ENCODE results near the gene PACSIN1. TPM values are rescaled to one million over a fixed set of nuclear protein-coding genes. Genes with fewer than 3 reads are reported as not detected.

PACSIN1 gene
- total RNA-seq, 1 donor, result not detected

- no peak for DNase-seq (ENCODE audit: low read depth)
- H3K4me3 ChIP-seq (ENCODE audit: low read depth, low read length), result no peak overlapping the region
- no peak for TF ChIP-seq CTCF (IDR thresholded peaks at IDR 0.05; ENCODE audit: insufficient read depth, low read length)
Measured at GRCh38 chr6:34536251-34536958, 70.5 kb downstream of the PACSIN1 start.

- no peak for TF ChIP-seq CTCF (IDR thresholded peaks at IDR 0.05; ENCODE audit: insufficient read depth, low read length)
- no peak for DNase-seq (ENCODE audit: low read depth)
- no peak overlapping the region for H3K4me3 ChIP-seq (ENCODE audit: low read depth, low read length)
Measured at GRCh38 chr6:34536959-34537848, 71.3 kb downstream of the PACSIN1 start.

- no peak for DNase-seq (ENCODE audit: low read depth)
- no peak for TF ChIP-seq CTCF (IDR thresholded peaks at IDR 0.05; ENCODE audit: insufficient read depth, low read length)
- no peak overlapping the region for H3K4me3 ChIP-seq (ENCODE audit: low read depth, low read length)
Measured at GRCh38 chr6:34537922-34538550, 72.2 kb downstream of the PACSIN1 start.

- no peak for TF ChIP-seq CTCF (IDR thresholded peaks at IDR 0.05; ENCODE audit: insufficient read depth, low read length)
- no peak for DNase-seq (ENCODE audit: low read depth)
- no peak overlapping the region for H3K4me3 ChIP-seq (ENCODE audit: low read depth, low read length)
Measured at GRCh38 chr6:34538581-34538980, 72.7 kb downstream of the PACSIN1 start.

- no peak for DNase-seq (ENCODE audit: low read depth)
- no peak overlapping the region for H3K4me3 ChIP-seq (ENCODE audit: low read depth, low read length)
- TF ChIP-seq CTCF (IDR thresholded peaks at IDR 0.05; ENCODE audit: insufficient read depth, low read length), result no peak
Measured at GRCh38 chr6:34539181-34539580, 73.3 kb downstream of the PACSIN1 start.

GRCh38 chr6:34540222-34540621 is 74.3 kb downstream of the PACSIN1 start:
- DNase-seq (ENCODE audit: low read depth), result no peak

More at GRCh38 chr6:34540222-34540621, 74.3 kb downstream of the PACSIN1 start:
- TF ChIP-seq CTCF (IDR thresholded peaks at IDR 0.05; ENCODE audit: insufficient read depth, low read length), result no peak
- H3K4me3 ChIP-seq (ENCODE audit: low read depth, low read length), result no peak overlapping the region

Measured in fibroblast of the aortic adventitia (primary cell).